ENCODE data around the gene DDC.
"Not testable (repeated sequence)": the region's sequence is repeated elsewhere in the genome, so short reads cannot be mapped to it uniquely, and the experiment has no call there.

DDC gene

DNA sequence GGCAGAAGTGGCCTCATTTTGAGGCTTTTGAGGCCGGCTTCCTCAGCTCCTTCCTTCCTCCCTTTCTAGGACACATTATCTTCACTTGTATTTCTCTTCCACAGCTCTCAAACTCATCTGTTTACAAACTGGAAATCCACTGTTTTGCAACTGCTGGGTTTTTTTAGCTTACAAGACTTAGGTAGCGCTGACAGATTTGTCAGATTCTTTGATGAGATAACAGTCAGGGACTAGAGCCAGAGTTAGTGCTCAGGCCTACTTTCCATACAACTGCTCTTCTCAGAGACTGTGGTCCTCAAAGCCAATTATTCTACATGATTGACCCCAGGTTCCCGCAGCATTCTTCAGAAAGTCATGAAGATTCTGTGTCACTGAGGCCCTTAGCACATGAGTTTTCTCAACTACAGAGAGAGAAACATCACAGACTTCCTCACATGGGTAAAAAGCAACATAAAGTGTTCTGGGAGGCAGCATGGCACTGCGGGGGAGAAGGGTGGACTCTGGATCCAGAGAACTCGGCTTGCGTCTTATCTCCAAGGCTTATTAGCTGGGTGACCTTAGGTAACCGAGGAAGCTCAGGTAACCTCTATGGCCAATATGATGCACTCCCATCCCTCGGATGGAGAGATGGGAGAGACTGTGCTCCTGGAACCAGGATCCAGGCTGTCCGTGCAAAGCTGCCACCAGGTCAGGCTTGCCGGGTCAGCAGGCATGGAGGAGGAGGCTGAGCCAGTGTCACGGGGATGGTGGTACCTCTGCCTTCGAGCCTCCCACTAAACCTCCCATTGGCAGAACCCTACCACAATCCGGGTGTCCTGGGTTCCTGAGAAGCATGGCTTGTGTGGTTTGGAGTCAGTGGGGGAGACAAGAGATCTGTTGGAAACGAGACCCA, 10.5 kb downstream of the DDC start:
- no peak for DNase-seq (ENCODE audit: low spot score)

DNA sequence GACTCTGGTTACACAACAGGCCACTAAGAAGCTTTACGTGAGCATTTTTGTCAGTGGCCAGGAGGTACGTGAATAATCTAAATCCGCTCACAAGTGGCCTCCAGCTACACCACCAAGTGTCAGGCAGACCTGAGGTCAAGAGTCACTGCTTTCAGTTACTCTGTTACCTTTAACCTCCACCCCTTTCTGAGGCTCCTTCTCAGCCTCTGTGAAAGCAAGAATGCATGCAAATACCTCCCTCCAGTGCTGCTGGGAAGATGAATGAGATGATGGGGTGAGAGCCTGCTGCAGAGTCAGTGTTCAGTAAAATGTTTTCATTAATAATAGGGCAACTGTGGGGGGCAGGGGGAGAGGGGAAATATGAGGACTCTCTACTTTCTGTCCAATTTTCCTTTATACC, 11.2 kb downstream of the DDC start:
- no peak for DNase-seq (ENCODE audit: low spot score)

DNA sequence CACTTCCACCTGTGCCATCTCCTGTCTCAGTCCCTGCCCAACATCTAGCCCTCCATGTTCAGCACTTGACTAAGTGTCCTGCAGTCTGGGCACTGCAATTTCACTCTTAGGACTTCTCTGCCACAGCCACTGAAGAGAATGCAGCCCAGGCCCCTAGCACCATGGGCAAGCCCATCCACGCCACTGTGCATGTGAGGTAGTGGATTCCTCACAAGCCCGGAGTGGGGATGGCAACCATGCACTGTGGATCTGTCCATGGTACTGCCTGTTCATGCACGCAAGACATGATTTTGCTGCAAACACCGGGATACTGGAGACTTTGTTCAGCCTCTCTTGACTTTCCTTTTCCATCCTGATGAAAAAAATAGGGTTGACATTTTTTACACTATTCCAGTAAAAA, 12.3 kb downstream of the DDC start:
- no peak for DNase-seq (ENCODE audit: low spot score)

DNA sequence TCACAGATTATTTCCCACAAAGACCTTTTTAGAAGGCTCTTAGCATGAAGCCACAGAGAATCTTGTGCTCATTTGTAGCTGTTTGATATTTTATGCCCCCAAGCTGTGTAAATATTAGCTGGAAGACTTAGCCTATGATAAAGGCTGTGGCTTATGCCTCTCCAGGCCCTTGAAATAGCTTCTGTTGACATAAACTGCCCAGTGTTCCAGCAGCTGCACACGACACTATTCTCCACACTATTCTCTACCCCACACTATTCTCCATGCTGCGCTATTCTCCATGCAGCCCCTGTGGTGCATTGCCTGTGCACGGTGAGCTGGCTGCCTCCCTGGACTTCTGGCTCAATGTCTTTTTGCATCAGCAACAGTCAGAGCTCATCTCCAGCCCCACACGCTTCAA, 13.1 kb downstream of the DDC start:
- no peak for DNase-seq (ENCODE audit: low spot score)

DNA sequence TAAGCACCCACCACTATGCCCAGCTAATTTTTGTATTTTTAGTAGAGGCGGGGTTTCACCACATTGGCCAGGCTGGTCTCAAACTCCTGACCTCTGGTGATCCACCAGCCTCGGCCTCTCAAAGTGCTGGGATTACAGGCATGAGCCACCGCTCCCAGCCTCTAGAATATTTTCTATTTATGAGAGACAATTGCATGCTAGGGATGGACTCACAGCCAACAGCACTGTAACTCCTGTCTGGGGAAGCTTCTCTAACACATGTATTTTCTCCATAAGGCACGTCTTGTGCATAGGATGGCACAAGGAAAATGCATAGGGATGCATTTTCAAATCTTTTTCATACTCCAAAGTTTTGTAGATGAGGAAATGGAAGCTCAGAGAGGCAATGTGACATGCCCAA, 19.6 kb downstream of the DDC start:
- DNase-seq (ENCODE audit: low spot score) = not testable (repeated sequence)

DNA sequence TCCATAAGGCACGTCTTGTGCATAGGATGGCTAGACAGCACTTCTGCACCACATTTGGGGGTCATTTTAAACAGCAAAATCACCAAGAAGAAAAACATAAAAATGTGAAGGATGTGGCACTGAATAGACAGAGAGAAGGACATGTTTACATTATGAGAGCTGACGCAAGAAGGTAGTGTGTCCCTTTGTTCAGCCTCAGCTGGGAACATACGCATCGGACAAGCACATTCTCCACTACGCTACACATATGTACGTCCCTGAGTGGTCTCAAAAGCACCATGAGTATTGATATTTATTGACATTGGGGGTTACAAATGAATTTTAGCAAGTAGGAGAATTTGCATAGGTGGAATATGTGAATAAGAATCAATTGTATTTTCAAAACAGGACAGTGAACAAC, 20.2 kb downstream of the DDC start:
- DNase-seq (ENCODE audit: low spot score) = no peak

DNA sequence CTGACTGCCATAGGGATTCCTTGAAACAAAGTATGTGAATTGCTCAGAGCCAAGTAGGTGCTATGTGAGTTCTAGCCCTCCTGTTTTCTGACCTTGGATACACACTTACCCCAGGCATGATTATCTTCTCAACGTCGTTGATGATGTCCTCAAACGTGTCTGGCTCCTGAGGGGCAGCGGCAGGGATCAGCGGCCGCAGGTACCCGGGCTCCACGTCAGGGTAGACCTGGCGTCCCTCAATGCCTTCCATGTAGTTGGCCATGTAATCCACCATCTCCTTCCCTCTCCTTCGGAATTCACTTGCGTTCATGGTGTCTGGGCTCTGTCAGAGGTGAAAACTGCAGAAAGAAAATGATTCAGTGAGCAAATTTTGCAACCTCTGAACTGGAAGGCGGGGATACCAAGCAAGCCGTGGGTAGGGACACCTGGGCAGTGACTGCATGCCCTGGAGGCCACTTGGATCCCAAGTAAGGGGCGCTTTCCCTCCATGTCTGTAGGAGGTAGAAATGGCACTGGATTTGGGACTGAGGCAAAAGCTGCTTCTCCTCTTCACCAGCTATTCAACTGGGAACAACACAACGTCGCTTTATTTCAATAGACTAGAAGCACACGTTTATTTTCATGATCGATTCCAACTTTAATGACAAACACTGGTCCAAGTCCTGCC, 21.3 kb downstream of the DDC start:
- DNase-seq (ENCODE audit: low spot score) = no peak

DNA sequence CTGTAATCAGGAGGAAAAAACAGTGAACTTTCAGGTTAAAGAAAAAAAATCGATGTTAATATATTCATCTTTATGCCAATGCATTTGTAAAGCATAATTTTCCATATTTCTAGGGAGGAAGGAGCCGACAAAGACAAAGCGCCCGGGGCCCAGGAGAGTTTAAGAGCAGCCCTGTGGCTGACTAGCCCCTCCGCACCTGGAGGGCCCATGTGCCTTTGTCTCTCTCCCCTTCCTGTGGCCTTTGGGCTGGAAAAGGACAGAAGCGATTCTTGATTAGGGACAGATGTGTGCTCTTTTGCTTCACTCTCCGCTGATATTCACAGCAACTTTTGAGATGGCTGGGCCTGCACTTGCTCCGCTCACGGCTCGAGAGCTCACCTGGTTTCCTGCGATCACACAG, 23.1 kb downstream of the DDC start:
- DNase-seq (ENCODE audit: low spot score) = no peak

DNA sequence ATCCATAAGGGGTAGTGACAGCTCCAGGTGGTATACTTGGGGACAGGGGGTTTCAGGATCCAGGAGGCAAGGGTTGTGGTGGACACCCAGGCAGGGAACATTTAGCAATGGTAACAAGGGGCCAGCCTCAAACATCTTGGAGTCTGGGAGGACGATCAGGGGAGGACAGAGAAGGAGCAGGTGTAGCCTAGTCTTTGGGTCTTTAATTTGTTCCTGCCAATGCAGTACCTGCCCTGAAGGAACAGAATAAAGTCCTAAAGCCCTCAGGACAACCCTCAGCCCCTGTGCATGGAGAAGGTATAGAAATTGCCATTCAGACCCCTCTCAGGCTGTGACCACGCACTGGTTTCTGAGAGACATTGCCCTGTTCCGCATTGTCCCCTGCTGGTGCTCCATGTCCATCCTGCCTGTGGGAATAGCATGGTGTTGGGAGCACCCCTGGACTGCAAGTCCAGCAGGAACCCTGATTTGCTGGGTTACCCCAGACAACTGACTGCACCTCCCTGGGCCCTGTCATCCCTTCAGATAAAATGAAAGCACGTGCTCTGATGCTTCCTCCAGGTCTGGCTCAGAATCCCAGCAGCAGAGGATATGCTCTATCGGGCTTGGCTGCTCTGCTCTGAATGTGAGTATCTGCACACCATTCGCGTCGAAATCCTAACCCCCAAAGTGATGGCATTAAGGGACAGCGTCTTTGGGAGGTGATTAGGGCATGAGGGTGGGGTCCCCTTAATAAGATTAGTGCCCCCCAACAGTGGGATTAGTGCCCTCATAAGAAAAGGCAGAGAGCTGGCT, 24.2 kb downstream of the DDC start:
- DNase-seq (ENCODE audit: low spot score) = no peak

DNA sequence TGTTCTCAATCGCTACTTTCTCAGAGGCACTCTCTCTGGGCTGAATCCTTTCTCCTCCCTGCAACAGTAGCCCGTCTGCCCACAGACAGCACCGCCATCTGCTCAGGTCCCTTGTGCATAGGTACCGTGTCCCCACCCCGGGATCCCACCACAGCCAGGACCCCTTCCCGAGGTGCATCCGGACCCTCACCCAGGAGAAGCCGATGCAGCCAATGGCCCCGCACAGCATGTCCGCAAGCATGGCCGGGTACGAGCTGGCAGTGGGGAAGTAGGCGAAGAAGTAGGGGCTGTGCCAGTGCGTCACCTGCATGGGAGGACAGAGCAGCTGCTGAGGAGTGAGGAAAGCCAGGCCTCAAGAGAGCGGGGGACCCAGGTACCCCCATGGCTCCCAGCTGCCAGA, 25.5 kb downstream of the DDC start:
- DNase-seq (ENCODE audit: low spot score) = no peak

DNA sequence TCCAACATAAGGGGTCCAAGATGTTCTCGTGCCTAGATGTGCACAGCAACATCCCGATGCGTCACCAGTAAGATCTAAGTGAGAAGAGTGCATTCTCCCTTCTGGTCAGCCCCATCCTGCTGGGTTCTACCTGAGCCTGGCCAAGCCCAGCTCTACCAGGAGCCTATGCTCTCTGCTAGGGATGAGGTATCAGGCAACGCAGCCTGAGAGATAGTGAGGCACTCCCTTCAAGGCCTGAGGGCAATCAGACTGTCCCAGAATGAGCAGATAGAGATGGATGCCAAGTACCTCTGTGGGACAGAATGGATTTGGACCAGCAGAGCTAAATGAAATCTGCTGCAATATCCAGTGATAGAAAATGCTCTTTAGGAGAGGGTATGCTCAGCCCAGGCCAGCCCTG, 26.7 kb downstream of the DDC start:
- no peak for DNase-seq (ENCODE audit: low spot score)

DNA sequence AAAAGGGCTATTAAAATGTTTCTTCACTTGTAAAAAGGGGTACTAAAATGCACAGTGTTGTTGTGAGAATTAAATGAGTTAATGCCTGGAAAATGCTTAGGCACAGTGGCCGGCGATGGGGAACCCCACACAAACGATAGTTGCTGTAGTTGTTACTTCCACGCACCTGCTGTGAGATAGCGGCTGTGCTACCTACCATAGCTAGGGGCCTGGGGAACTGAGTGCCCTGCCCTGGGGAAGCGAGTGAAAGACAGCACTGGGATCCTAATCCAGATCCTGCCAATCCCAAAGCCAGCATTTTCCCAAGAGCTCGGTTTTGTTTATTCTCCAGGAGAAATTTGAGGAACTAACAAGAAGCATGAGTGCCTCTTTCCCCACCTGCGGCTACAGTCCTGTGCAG, 27.8 kb downstream of the DDC start:
- no peak for DNase-seq (ENCODE audit: low spot score)

DNA sequence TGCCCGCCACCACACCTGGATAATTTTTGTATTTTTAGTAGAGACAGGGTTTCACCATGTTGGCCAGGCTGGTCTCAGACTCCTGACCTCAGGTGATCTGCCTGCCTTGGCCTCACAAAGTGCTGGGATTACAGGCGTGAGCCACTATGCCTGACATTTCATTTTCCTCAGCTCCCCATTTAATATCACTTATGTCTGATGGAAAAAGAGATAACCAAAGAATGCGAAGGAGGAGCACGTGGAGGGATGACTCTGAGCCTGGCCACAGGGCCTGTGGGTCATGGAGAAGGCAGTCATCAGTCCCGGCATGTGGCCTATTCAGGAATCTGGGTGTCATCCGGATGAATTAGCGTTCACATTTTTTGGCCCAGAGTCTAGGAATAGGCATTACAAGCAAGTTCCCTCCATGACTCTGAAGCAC, 29.9 kb downstream of the DDC start:
- not testable (repeated sequence) for DNase-seq (ENCODE audit: low spot score)

DNA sequence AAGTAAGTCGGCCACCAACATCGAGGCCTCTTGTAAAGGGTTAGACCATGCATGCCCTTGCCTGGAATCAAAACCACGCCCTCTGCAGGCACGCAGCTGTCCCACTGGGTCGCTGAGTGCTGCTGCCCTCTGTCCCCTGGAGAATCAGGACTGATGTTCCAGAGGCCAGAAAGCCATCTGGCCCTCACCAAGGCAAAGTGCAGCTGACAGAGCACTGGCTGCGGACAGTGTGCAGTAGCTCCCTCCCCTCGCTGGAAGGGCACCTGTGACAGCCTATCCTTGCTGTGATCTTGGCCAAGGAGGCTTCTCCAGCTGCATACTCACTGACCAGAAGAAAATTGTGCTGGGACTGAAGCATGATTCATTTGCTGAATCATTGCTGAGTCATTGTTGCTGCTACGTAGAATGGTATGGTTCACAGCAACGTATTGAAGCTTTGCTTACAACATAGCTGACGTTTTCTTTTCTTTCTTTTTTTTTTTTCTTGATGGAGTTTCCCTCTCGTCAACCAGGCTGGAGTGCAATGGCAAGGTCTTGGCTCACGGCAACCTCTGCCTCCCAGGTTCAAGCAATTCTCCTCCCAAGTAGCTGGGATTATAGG, 30.4 kb downstream of the DDC start:
- no peak for DNase-seq (ENCODE audit: low spot score)

DNA sequence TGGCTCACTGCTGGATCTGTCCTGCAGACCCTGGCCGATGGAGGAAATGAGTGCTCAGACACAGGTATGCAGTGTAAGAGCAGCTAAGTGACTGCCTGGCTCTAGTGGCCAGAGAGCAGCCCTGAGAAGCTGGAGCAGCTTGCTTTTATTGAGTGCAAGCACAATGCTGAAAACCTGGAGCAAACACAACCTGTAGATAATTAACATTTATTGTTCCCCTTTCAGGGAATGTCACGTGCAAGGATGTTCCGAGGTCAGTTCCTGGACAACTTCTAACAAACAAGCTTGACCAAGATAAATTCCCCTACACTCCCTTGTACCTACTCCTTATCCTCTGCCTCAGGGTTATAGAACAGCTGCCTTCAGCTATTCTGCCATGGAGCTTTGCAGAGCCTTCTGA, 31.3 kb downstream of the DDC start:
- no peak for DNase-seq (ENCODE audit: low spot score)

DNA sequence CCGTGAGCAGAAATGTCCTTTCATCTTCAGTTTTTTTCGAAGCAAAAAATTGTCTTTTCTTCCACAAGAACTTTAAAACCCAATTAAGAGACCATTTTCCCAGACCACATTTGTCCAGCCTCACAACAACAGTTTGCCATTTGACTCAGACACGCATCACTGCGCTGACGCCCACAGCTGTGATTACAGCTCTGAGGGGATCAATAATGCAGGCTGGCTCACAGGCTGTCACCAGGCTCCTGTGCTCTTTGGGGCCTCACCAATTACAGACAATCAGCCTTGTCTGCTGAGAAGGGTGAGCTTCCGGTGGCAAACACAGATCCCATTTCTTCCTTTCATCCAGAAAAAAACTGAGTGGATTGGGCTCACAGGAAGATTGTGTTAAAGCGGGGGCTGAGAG, 33.3 kb downstream of the DDC start:
- DNase-seq (ENCODE audit: low spot score) = no peak

DNA sequence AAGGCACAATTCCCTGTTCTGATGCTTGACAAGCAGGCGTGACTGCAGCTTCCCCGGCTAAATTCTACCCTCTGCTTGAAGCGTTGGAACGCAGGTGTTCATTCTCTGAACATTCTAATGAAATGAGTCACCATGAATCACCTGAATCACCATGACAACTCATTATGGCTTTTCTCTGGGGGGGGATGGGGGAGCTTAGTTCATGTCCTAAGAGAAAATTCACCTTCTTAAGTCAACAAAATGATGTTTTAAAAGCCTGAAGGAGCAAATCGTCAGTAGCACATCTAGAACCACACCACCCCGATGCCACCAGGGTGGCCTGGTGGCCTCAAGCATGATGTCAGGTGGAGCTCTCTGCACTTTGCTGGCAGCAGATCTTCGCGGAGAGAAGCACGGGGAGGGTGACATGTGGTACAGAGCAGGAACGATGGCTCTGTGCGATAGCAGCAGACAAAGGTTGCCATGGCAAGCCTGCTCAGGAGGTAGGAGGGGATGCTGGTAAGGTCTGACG, 33.7 kb downstream of the DDC start:
- DNase-seq (ENCODE audit: low spot score) = no peak

DNA sequence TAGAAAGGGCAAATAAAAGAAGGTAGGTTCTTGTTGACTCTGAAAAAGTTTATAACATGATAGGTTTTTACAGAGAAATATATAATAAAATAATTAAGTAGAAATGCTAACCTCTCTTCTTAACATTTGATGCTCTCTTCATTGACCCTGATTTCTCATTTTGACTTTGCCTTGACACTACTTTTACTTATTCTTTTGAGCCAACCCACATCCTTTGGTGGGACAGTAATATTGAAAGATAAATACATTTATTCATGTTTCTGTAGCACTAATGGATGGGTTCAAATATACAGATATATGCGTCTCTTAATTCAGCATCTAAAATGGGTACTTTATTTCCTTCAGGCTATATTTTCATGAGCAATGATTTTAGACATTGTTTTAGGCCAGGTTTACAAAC, 34.4 kb downstream of the DDC start:
- DNase-seq (ENCODE audit: low spot score) = no peak

DNA sequence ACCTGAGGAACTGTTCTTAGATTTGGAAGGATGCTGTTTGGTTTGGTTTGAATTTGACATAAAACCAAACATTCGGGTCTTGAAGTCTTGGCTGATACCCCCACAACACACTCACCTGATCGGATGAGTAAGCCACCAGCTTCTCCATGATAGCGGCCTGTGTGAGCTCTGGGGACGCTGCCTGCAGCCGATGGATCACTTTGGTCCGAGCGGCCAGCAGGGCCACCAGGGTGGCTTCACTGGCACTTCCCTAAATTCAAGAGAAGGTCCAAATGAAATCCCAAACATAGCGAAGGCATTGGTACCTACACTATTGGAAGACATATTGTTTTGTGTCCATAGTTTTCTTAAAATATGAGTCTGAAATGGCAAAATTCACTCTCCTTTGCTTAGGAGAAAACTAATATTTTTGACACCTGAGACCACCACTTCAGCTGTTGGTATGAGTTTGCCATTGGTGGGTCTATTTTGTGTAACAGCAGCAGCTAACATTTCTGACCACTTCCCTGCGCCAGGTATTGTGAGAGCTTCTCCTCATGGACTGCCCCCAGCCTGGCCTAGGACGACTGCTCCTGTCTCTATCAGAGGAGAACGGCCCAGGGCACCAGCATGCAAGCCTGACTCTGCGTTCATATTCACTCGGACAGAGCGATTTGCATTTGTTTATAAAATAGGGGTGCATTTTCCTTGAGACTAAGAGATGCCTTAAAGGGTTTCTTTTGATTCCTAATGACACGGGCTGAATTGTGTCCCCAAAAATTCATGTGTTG, 35.9 kb downstream of the DDC start:
- no peak for DNase-seq (ENCODE audit: low spot score)

DNA sequence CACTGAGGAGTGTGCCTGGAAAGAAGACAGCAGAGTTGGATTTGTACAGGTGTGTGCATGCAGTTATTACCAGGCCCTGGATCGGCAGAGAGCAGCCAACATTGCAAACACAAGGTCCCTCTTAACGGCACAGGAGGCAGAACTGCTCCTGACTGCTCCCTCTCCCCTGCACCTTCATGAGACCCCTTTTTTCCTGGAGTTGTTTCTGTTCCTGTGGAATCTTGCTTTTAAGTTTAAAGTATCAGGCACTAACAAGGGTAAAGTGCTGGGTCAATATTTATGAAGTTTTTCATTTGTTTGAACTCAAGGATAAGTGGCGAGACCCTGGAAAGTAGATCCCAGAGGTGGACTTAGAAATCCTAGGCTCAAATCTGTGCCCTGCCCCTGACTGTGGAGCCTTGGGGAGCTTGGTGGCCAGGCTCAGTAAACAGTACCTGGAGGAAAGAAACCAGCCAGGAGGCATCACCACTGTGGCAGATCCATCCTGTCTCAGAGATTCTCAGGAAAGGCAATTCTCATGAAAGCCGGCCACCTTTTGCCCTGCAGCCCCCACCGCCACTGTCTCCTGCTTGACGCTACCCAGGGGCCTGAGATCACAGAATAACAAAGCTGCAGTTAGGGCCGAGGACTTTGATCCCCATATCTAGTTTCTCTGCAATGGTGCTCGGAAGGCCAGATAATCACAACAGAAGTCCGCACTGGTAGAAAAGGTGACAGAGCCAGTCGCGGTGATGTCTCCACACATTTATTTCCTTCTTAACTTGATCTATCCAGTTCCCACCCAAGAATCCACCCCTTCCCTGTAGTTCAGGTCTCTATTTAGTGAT, 36.7 kb downstream of the DDC start:
- no peak for DNase-seq (ENCODE audit: low spot score)

DNA sequence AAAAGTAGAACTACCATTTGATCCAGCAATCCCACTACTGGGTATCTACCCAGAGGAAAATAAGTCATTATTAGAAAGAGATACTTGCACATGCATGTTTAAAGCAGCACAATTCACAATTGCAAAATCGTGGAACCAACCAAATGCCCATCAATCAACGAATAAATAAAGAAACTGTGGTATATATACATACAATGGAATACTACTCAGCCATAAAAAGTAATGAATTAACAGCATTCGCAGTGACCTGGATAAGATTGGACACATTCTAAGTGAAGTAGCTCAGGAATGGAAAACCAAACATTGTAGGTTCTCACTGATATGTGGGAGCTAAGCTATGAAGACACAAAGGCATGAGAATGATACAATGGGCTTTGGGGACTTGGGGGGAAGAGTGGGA, 45.9 kb downstream of the DDC start:
- not testable (repeated sequence) for DNase-seq (ENCODE audit: low spot score)
